Measurements from ENCODE around the gene ASAP2.

The ASAP2 gene

GRCh38 chr2:9419541-9419940, 212.9 kb downstream of the ASAP2 start:
- H3K27me3 Mint-ChIP-seq, result no peaks in the 10 kb centered on the region
- no peak overlapping the region for H3K4me3 Mint-ChIP-seq
- H3K36me3 Mint-ChIP-seq (ENCODE audit: low read depth), result peaks cover 55% of the 10 kb centered on the region
- H3K4me1 Mint-ChIP-seq (ENCODE audit: low read depth), result peaks cover 65% of the 10 kb centered on the region
- no peaks in the 10 kb centered on the region for H3K9me3 Mint-ChIP-seq
- H3K27ac Mint-ChIP-seq, result no peak overlapping the region

GRCh38 chr2:9420495-9420894, 213.9 kb downstream of the ASAP2 start:
- Mint-ChIP-seq H3K4me1 (ENCODE audit: low read depth) (peaks cover 63% of the 10 kb centered on the region), H3K27me3 (no peaks in the 10 kb centered on the region), H3K27ac (peak overlapping the region; percentile 75), H3K9me3 (no peaks in the 10 kb centered on the region), H3K36me3 (ENCODE audit: low read depth) (peaks cover 52% of the 10 kb centered on the region), H3K4me3 (peak overlapping the region; percentile 37)

- Mint-ChIP-seq H3K27ac (peak overlapping the region; percentile 97), H3K4me3 (no peak overlapping the region), H3K36me3 (ENCODE audit: low read depth) (peaks cover 42% of the 10 kb centered on the region), H3K27me3 (no peaks in the 10 kb centered on the region), H3K4me1 (ENCODE audit: low read depth) (peaks cover 47% of the 10 kb centered on the region), H3K9me3 (no peaks in the 10 kb centered on the region)
These were observed 215.9 kb downstream of the ASAP2 start for GRCh38 chr2:9422321-9423099.

GRCh38 chr2:9423100-9423921, 216.7 kb downstream of the ASAP2 start, which contains the start of the genes CPSF3 and ITGB1BP1:
Gene CPSF3 (plus strand): TSS chr2:9423654. CDS start chr2:9423774, 120 bp downstream.
Gene ITGB1BP1 (minus strand): TSS chr2:9423528. CDS start chr2:9418697, 4,831 bp downstream.
- Mint-ChIP-seq H3K36me3 (ENCODE audit: low read depth) (peaks cover 34% of the 10 kb centered on the region), H3K4me1 (ENCODE audit: low read depth) (peaks cover 40% of the 10 kb centered on the region), H3K9me3 (no peaks in the 10 kb centered on the region), H3K4me3 (no peak within 1 kb of the TSS), H3K27me3 (no peaks in the 10 kb centered on the region), H3K27ac (peak within 1 kb of the TSS; percentile 97)

- Mint-ChIP-seq H3K27ac (no peak overlapping the region), H3K36me3 (ENCODE audit: low read depth) (peaks cover 30% of the 10 kb centered on the region), H3K27me3 (no peaks in the 10 kb centered on the region), H3K9me3 (no peaks in the 10 kb centered on the region), H3K4me1 (ENCODE audit: low read depth) (peaks cover 36% of the 10 kb centered on the region), H3K4me3 (no peak overlapping the region)
These were observed 217.3 kb downstream of the ASAP2 start for GRCh38 chr2:9423922-9424272.

GRCh38 chr2:9424447-9425164, 218.0 kb downstream of the ASAP2 start:
- Mint-ChIP-seq H3K4me3 (no peak overlapping the region), H3K9me3 (no peaks in the 10 kb centered on the region), H3K27me3 (no peaks in the 10 kb centered on the region), H3K27ac (no peak overlapping the region), H3K36me3 (ENCODE audit: low read depth) (peaks cover 37% of the 10 kb centered on the region), H3K4me1 (ENCODE audit: low read depth) (peaks cover 30% of the 10 kb centered on the region)

- peaks cover 45% of the 10 kb centered on the region for H3K36me3 Mint-ChIP-seq (ENCODE audit: low read depth)
- no peak overlapping the region for H3K4me3 Mint-ChIP-seq
- H3K27me3 Mint-ChIP-seq, result no peaks in the 10 kb centered on the region
- H3K27ac Mint-ChIP-seq, result no peak overlapping the region
- peaks cover 16% of the 10 kb centered on the region for H3K4me1 Mint-ChIP-seq (ENCODE audit: low read depth)
- H3K9me3 Mint-ChIP-seq, result no peaks in the 10 kb centered on the region
These were observed 222.5 kb downstream of the ASAP2 start for GRCh38 chr2:9428965-9429577.

GRCh38 chr2:9430316-9431293, 224.0 kb downstream of the ASAP2 start:
- no peak overlapping the region for H3K4me3 Mint-ChIP-seq
- H3K9me3 Mint-ChIP-seq, result no peaks in the 10 kb centered on the region
- H3K27ac Mint-ChIP-seq, result peak overlapping the region; percentile 88
- H3K36me3 Mint-ChIP-seq (ENCODE audit: low read depth), result peaks cover 53% of the 10 kb centered on the region
- no peaks in the 10 kb centered on the region for H3K27me3 Mint-ChIP-seq
- peaks cover 16% of the 10 kb centered on the region for H3K4me1 Mint-ChIP-seq (ENCODE audit: low read depth)

- no peaks in the 10 kb centered on the region for H3K27me3 Mint-ChIP-seq
- peak overlapping the region; percentile 13 for H3K27ac Mint-ChIP-seq
- peaks cover 16% of the 10 kb centered on the region for H3K4me1 Mint-ChIP-seq (ENCODE audit: low read depth)
- H3K4me3 Mint-ChIP-seq, result no peak overlapping the region
- H3K36me3 Mint-ChIP-seq (ENCODE audit: low read depth), result peaks cover 78% of the 10 kb centered on the region
- H3K9me3 Mint-ChIP-seq, result no peaks in the 10 kb centered on the region
These were observed 227.9 kb downstream of the ASAP2 start for GRCh38 chr2:9434489-9434888.

GRCh38 chr2:9439536-9439935, 232.9 kb downstream of the ASAP2 start:
- peaks cover 71% of the 10 kb centered on the region for H3K36me3 Mint-ChIP-seq (ENCODE audit: low read depth)
- no peak overlapping the region for H3K27ac Mint-ChIP-seq
- no peak overlapping the region for H3K4me3 Mint-ChIP-seq
- H3K27me3 Mint-ChIP-seq, result no peaks in the 10 kb centered on the region
- H3K9me3 Mint-ChIP-seq, result no peaks in the 10 kb centered on the region
- H3K4me1 Mint-ChIP-seq (ENCODE audit: low read depth), result no peaks in the 10 kb centered on the region

- Mint-ChIP-seq H3K9me3 (no peaks in the 10 kb centered on the region), H3K4me1 (ENCODE audit: low read depth) (peaks cover 3% of the 10 kb centered on the region), H3K27me3 (no peaks in the 10 kb centered on the region), H3K4me3 (no peak overlapping the region), H3K36me3 (ENCODE audit: low read depth) (peaks cover 71% of the 10 kb centered on the region), H3K27ac (no peak overlapping the region)
These were observed 233.6 kb downstream of the ASAP2 start for GRCh38 chr2:9440058-9440727.

- no peak overlapping the region for H3K4me3 Mint-ChIP-seq
- H3K36me3 Mint-ChIP-seq (ENCODE audit: low read depth), result peaks cover 71% of the 10 kb centered on the region
- H3K27ac Mint-ChIP-seq, result no peak overlapping the region
- peaks cover 8% of the 10 kb centered on the region for H3K4me1 Mint-ChIP-seq (ENCODE audit: low read depth)
- H3K9me3 Mint-ChIP-seq, result no peaks in the 10 kb centered on the region
- no peaks in the 10 kb centered on the region for H3K27me3 Mint-ChIP-seq
These were observed 234.9 kb downstream of the ASAP2 start for GRCh38 chr2:9441556-9441955.

- no peaks in the 10 kb centered on the region for H3K27me3 Mint-ChIP-seq
- H3K4me1 Mint-ChIP-seq (ENCODE audit: low read depth), result peaks cover 8% of the 10 kb centered on the region
- H3K27ac Mint-ChIP-seq, result no peak overlapping the region
These were observed 236.9 kb downstream of the ASAP2 start for GRCh38 chr2:9443526-9443925.

More at GRCh38 chr2:9443526-9443925, 236.9 kb downstream of the ASAP2 start:
- H3K36me3 Mint-ChIP-seq (ENCODE audit: low read depth), result peaks cover 60% of the 10 kb centered on the region
- H3K4me3 Mint-ChIP-seq, result no peak overlapping the region
- no peaks in the 10 kb centered on the region for H3K9me3 Mint-ChIP-seq
